WTC11 (cell line): Measurements from ENCODE around the gene SPHKAP. TPM values are rescaled to one million over a fixed set of nuclear protein-coding genes. Genes with fewer than 3 reads are reported as not detected.
A peak's percentile ranks its signal among the peaks of the same experiment; 100 is the strongest.
"Not testable (repeated sequence)": the region's sequence is repeated elsewhere in the genome, so short reads cannot be mapped to it uniquely, and the experiment has no call there.

Source experiments
- ATAC-seq: fragments of 200-7000 bp; cut with Tn5 transposase; 2 replicates; pipeline ENCODE4 v1.10.0; 2021; ENCODE audit warnings: mild to moderate bottlenecking, moderate library complexity
- CTCF ChIA-PET: fragments of 300-600 bp; sonication (Branson Sonifier 250); formaldehyde crosslinking; loops from one replicate; lab custom pipeline; 2021; ENCODE audit warnings: antibody characterized with exemption; lab: Charles Lee
- POLR2A ChIA-PET: fragments of 350-600 bp; sonication (Branson Sonifier 250); formaldehyde crosslinking; loops from one replicate; lab custom pipeline; 2021; ENCODE audit warnings: antibody characterized with exemption; lab: Charles Lee
- DNase-seq: peaks from one replicate; pipeline ENCODE4 v3.0.0; 2021; ENCODE audit warnings: low spot score
- H3K27ac Mint-ChIP-seq: 2 replicates; pipeline ENCODE4 v1.8.0; 2021; ENCODE audit warnings: mixed read lengths
- H3K27me3 Mint-ChIP-seq: 2 replicates; pipeline ENCODE4 v1.8.0; 2021; ENCODE audit warnings: low read depth, mild to moderate bottlenecking, moderate library complexity, mixed read lengths
- H3K36me3 Mint-ChIP-seq: 2 replicates; pipeline ENCODE4 v1.8.0; 2021; ENCODE audit warnings: mixed read lengths
- H3K4me1 Mint-ChIP-seq: 2 replicates; pipeline ENCODE4 v1.8.0; 2022; ENCODE audit warnings: mixed read lengths
- H3K4me3 Mint-ChIP-seq: 2 replicates; pipeline ENCODE4 v1.8.0; 2021; ENCODE audit warnings: mild to moderate bottlenecking, moderate library complexity, mixed read lengths
- H3K9me3 Mint-ChIP-seq: 2 replicates; pipeline ENCODE4 v1.8.0; 2021; ENCODE audit warnings: mixed read lengths
- CBFB ChIP-seq: sonication (generic); formaldehyde crosslinking; IDR thresholded peaks from 2 replicates; pipeline ENCODE4 v1.8.1; 2022; ENCODE audit warnings: mild to moderate bottlenecking, low read depth, missing genetic modification reagents
- CTCF ChIP-seq: fragments of 200-600 bp; IDR thresholded peaks from 2 replicates; pipeline ENCODE4 v1.8.0; 2022; ENCODE audit warnings: antibody characterized with exemption
- ERG ChIP-seq: fragments of 250-450 bp; sonication (Bioruptor Pico); IDR thresholded peaks from 2 replicates; pipeline ENCODE4 v1.8.0; 2021; ENCODE audit warnings: mild to moderate bottlenecking
- ESRRA ChIP-seq: sonication (generic); formaldehyde crosslinking; IDR thresholded peaks from 2 replicates; pipeline ENCODE4 v1.8.1; 2022; ENCODE audit warnings: mild to moderate bottlenecking, missing genetic modification reagents, borderline replicate concordance
- GABPB1 ChIP-seq: sonication (generic); formaldehyde crosslinking; IDR thresholded peaks from 2 replicates; pipeline ENCODE4 v1.8.1; 2023; ENCODE audit warnings: mild to moderate bottlenecking, missing genetic modification reagents
- GRHL2 ChIP-seq: fragments of 250-450 bp; sonication (Bioruptor Pico); IDR thresholded peaks from 2 replicates; pipeline ENCODE4 v1.8.0; 2022; ENCODE audit warnings: mild to moderate bottlenecking, moderate library complexity; ENCODE audit not compliant: insufficient replicate concordance, severe bottlenecking
- MXD4 ChIP-seq: fragments of 250-450 bp; sonication (Bioruptor Pico); IDR thresholded peaks from 2 replicates; pipeline ENCODE4 v1.8.0; 2021; ENCODE audit warnings: mild to moderate bottlenecking, moderate library complexity, borderline replicate concordance
- NFYB ChIP-seq: sonication (generic); formaldehyde crosslinking; conservative IDR thresholded peaks from 2 replicates; pipeline ENCODE4 v1.8.0; 2022; ENCODE audit warnings: low read depth, missing genetic modification reagents
- NR3C1 ChIP-seq: sonication (generic); formaldehyde crosslinking; conservative IDR thresholded peaks from 2 replicates; pipeline ENCODE4 v1.8.1; 2023; ENCODE audit warnings: low read depth, mild to moderate bottlenecking, missing genetic modification reagents
- OVOL2 ChIP-seq: fragments of 250-450 bp; sonication (Bioruptor Pico); IDR thresholded peaks from 2 replicates; pipeline ENCODE4 v1.9.0; 2021; ENCODE audit warnings: mild to moderate bottlenecking, borderline replicate concordance
- PREB ChIP-seq: sonication (generic); formaldehyde crosslinking; IDR thresholded peaks from 2 replicates; pipeline ENCODE4 v1.8.1; 2022; ENCODE audit warnings: mild to moderate bottlenecking, missing genetic modification reagents, moderate library complexity, borderline replicate concordance
- RORB ChIP-seq: fragments of 250-450 bp; sonication (Bioruptor Pico); IDR thresholded peaks from 2 replicates; pipeline ENCODE4 v1.9.0; 2021; ENCODE audit warnings: mild to moderate bottlenecking
- ZBTB21 ChIP-seq: sonication (generic); formaldehyde crosslinking; IDR thresholded peaks from 2 replicates; pipeline ENCODE4 v1.8.1; 2023; ENCODE audit warnings: mild to moderate bottlenecking, missing genetic modification reagents, borderline replicate concordance
- ZNF317 ChIP-seq: sonication (generic); formaldehyde crosslinking; IDR thresholded peaks from 2 replicates; pipeline ENCODE4 v1.8.1; 2023; ENCODE audit warnings: low read depth, mild to moderate bottlenecking, moderate library complexity, missing genetic modification reagents, borderline replicate concordance
- total RNA-seq: library from RNA; stranded (reverse); gene quantifications from 3 replicates; pipeline ENCODE4 v1.2.3, GENCODE V29; 2021
- TF ChIP-seq, protein P1 (sequence below): sonication (generic); formaldehyde crosslinking; IDR thresholded peaks from 2 replicates; pipeline ENCODE4 v1.8.1; 2023; ENCODE audit warnings: mild to moderate bottlenecking, moderate library complexity, missing genetic modification reagents
- TF ChIP-seq, protein P2 (sequence below): sonication (generic); formaldehyde crosslinking; IDR thresholded peaks from 2 replicates; pipeline ENCODE4 v1.8.0; 2023; ENCODE audit warnings: missing genetic modification reagents

Gene SPHKAP
- total RNA-seq, 1 experiment from 2014 or later = not detected

DNA sequence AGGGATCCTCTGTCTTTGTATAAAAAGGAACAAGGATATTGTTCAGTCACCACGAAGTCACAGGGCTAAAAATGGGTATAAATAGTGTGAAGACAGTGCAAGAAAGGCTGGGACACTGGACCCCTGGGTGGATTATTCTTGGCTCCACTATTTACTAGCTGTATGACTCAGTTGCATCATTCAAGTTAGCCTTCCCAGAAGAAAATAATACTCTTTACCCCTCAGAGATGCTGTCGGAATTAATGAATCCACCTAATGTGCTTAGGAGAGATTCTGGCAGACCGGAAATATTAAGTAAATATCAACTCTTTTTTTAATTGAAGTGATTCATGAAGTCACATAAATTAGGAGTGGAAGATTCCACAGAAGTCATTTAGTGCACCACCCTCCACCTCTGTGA lies 98.9 kb downstream of the SPHKAP start (continued):
- TF ChIP-seq, protein P1, sequence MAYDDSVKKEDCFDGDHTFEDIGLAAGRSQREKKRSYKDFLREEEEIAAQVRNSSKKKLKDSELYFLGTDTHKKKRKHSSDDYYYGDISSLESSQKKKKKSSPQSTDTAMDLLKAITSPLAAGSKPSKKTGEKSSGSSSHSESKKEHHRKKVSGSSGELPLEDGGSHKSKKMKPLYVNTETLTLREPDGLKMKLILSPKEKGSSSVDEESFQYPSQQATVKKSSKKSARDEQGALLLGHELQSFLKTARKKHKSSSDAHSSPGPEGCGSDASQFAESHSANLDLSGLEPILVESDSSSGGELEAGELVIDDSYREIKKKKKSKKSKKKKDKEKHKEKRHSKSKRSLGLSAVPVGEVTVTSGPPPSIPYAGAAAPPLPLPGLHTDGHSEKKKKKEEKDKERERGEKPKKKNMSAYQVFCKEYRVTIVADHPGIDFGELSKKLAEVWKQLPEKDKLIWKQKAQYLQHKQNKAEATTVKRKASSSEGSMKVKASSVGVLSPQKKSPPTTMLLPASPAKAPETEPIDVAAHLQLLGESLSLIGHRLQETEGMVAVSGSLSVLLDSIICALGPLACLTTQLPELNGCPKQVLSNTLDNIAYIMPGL (CRISPR knock-in tag) = no peak
- TF ChIP-seq GRHL2 (no peak), CBFB (CRISPR knock-in tag) (no peak), ZNF317 (CRISPR knock-in tag) (no peak), NR3C1 (CRISPR knock-in tag) (no peak), NFYB (CRISPR knock-in tag) (no peak)
- TF ChIP-seq, protein P2, sequence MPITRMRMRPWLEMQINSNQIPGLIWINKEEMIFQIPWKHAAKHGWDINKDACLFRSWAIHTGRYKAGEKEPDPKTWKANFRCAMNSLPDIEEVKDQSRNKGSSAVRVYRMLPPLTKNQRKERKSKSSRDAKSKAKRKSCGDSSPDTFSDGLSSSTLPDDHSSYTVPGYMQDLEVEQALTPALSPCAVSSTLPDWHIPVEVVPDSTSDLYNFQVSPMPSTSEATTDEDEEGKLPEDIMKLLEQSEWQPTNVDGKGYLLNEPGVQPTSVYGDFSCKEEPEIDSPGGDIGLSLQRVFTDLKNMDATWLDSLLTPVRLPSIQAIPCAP (CRISPR knock-in tag) = no peak

DNA sequence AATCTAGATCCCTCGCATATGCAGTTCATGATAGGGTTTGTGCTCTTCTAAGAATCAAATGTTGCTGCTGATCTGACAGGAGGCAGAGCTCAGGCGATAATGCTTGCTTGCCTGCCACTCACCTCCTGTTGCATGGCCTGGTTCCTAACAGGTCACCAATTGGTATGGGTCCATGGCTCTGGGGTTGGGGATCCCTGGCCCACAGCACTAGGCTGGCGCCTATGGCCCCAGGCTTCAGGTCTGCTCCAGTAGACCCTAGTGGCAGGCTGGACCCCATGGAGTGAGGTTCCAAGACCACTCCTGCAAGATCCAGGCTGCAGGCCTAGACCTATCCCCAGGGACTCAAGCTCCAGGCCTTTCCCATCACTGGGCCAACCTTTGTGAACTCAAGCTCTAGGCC lies 102.3 kb downstream of the SPHKAP start:
- Mint-ChIP-seq H3K36me3 (no peaks in the 10 kb centered on the region), H3K4me3 (no peak overlapping the region), H3K4me1 (peaks cover 11% of the 10 kb centered on the region), H3K27ac (no peak overlapping the region), H3K27me3 (no peaks in the 10 kb centered on the region), H3K9me3 (peaks cover 15% of the 10 kb centered on the region)
- ChIA-PET POLR2A (no interaction called here), CTCF (no interaction called here)
- no peak for TF ChIP-seq MXD4 (CRISPR knock-in tag)
- TF ChIP-seq ESRRA = no peak
- no peak for TF ChIP-seq RORB (CRISPR knock-in tag)
- TF ChIP-seq OVOL2 (CRISPR knock-in tag) = no peak
- TF ChIP-seq PREB (CRISPR knock-in tag) = no peak
- no peak for TF ChIP-seq GABPB1 (CRISPR knock-in tag)
- TF ChIP-seq ERG (CRISPR knock-in tag) = no peak
- no peak for TF ChIP-seq CTCF
- TF ChIP-seq ZBTB21 (CRISPR knock-in tag) = no peak
- ATAC-seq (no peak), DNase-seq (no peak)

DNA sequence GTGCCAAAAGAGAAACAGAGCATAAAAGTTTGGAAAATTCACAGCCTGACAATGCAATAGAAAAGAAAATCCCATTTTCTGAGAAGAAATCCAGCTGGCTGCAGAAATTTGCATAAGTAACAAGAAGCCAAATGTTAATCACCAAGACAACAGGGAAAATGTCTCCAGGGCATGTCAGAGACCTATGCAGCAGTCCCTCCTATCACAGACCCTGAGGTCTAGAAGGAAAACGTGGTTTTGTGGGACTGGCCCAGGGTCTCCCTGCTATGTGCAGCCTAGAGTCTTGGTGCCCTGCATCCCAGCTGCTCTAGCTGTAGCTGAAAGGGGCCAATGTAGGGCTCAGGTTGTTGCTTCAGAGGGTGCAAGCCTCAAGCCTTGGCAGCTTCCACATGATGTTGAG lies 104.8 kb downstream of the SPHKAP start:
- H3K36me3 Mint-ChIP-seq, POLR2A ChIA-PET, CTCF ChIA-PET, H3K27ac Mint-ChIP-seq, DNase-seq, H3K4me3 Mint-ChIP-seq, H3K27me3 Mint-ChIP-seq: not testable (repeated sequence)
- Mint-ChIP-seq H3K4me1 (peaks cover 11% of the 10 kb centered on the region), H3K9me3 (peaks cover 15% of the 10 kb centered on the region)
- peak; percentile 44; the same call in 1 of the 2 replicates for ATAC-seq
